Measurements from ENCODE around the gene EFCAB11. TPM values are rescaled to one million over a fixed set of nuclear protein-coding genes. Genes with fewer than 3 reads are reported as not detected.

Gene EFCAB11
- total and polyA plus RNA-seq, 2 of the 8 experiments (the other 6 are each of a cell fraction or from before 2014, with no cell fraction given) = 6.8 to 12.8 TPM

DNA sequence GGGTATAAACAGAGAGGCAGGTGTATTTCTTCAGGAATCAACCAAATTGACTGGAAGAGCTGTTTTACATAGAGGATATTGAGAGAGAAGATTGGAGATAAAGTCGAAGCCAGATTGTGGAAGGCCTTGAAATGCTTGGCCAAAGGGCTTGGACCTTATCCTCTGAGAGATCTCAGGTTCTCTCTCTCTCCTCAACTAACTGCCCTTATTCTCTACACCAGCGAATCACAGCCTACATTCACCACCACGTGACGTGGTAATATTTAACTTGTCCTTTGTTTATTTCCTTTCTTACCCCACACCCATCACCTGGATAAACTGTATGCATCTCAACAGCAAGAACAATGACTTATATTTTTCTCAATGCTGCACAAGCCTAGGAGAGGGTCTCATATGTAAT lies 207.4 kb downstream of the EFCAB11 start:
- Histone ChIP-seq H3K4ac (replicated peaks; ENCODE audit: insufficient read length, low read depth, low read length) (no peak overlapping the region), H2BK12ac (ENCODE audit: low read depth, low read length) (no peak overlapping the region), H3K14ac (ENCODE audit: insufficient read length) (no peak overlapping the region), H3K4me2 (ENCODE audit: insufficient read depth in 1 of 2, low read depth in 2 of 2, low read length in 2 of 2) (no peak overlapping the region), H3K56ac (replicated peaks; ENCODE audit: insufficient read length, low read depth, low read length) (no peak overlapping the region), H2BK20ac (ENCODE audit: low read length) (no peak overlapping the region), H3K27me3 (replicated peaks in 1 of 4; ENCODE audit: control insufficient read depth in 3 of 4, extremely low read depth in 1 of 4, insufficient read depth in 3 of 4, low read length in 3 of 4) (no peaks in the 10 kb centered on the region; a peak in 1 of 7 replicates), H4K5ac (ENCODE audit: insufficient read length, low read depth, low read length) (no peak overlapping the region), H3K79me1 (ENCODE audit: low read depth, low read length) (no peaks in the 10 kb centered on the region), H2AFZ (ENCODE audit: low read length) (no peak overlapping the region), H3K18ac (ENCODE audit: extremely low read depth, low read length) (no peak overlapping the region), H3K9me3 (ENCODE audit: insufficient read depth in 2 of 2, low read depth in 1 of 2, low read length in 1 of 2) (peaks cover 7 to 9% of the 10 kb centered on the region in 2 experiments), H3K23ac (ENCODE audit: insufficient read length) (no peak overlapping the region), H3K4me1 (replicated peaks in 1 of 4; ENCODE audit: control insufficient read depth in 3 of 4, insufficient read depth in 4 of 4, low read length in 3 of 4) (no peaks in the 10 kb centered on the region), H2AK5ac (ENCODE audit: low read depth, low read length) (no peak overlapping the region), H4K91ac (replicated peaks; ENCODE audit: insufficient read length, low read length) (no peak overlapping the region), H3K4me3 (ENCODE audit: extremely low read depth in 1 of 4, insufficient read depth in 2 of 4, low read depth in 3 of 4, low read length in 4 of 4) (no peak overlapping the region), H4K20me1 (replicated peaks in 1 of 2; ENCODE audit: control insufficient read depth in 1 of 2, insufficient read depth in 2 of 2, low read length in 2 of 2) (no peaks in the 10 kb centered on the region), H3K9ac (replicated peaks in 1 of 4; ENCODE audit: extremely low read depth in 1 of 4, low read depth in 3 of 4, low read length in 3 of 4) (no peak overlapping the region), H2BK120ac (replicated peaks; ENCODE audit: low read depth, low read length) (no peak overlapping the region), H3K79me2 (ENCODE audit: control insufficient read depth in 1 of 2, insufficient read depth in 2 of 2, low read length in 2 of 2) (no peaks in the 10 kb centered on the region), H3K27ac (ENCODE audit: low read depth, low read length) (no peak overlapping the region), H2BK5ac (ENCODE audit: low read depth, low read length) (no peak overlapping the region), H2BK15ac (ENCODE audit: low read length) (no peak overlapping the region), H3K36me3 (ENCODE audit: control insufficient read depth in 2 of 4, insufficient read depth in 4 of 4, low read length in 3 of 4) (no peaks in the 10 kb centered on the region), H4K8ac (ENCODE audit: extremely low read depth, insufficient read depth, low read length) (no peak overlapping the region), H3K23me2 (ENCODE audit: low read depth, low read length) (no peaks in the 10 kb centered on the region)
- ChIA-PET POLR2A (ENCODE audit: partially characterized antibody) (no interaction called here), CTCF (ENCODE audit: partially characterized antibody) (interaction anchor here (0.6 to 1.0 kb wide), 2 partner anchors 16 to 24 kb away, joined by 3 read pairs; no protein-coding TSS in a partner anchor)
- DNase-seq (ENCODE audit: low read depth in 1 of 2, low spot score in 2 of 2) = no peak
- WGBS, 2 experiments (ENCODE audit: extremely low coverage in 1 of 2, insufficient coverage in 1 of 2, insufficient read length in 1 of 2, insufficient replicate concordance in 2 of 2, low coverage in 1 of 2, low lambda C conversion rate in 2 of 2, missing lambda C conversion rate in 1 of 2) = 88% methylated on average over 4 of the region's 4 CpGs; no CpG with 5 or more reads in 1 of the 2 experiments
- no peak for FAIRE-seq
- no peak for TF ChIP-seq RBBP5 (IDR thresholded peaks at IDR 0.05; ENCODE audit: borderline replicate concordance, low read depth, low read length)
- no peak for TF ChIP-seq ZNF274 (IDR thresholded peaks at IDR 0.05; ENCODE audit: borderline replicate concordance, extremely low read depth, low read length)
- no peak for TF ChIP-seq SIN3A (conservative IDR thresholded peaks at IDR 0.05 in 1 of 2, IDR thresholded peaks at IDR 0.05 in 1 of 2; ENCODE audit: low read depth in 1 of 2, low read length in 2 of 2)
- no peak for TF ChIP-seq CEBPB (IDR thresholded peaks at IDR 0.05; ENCODE audit: low read depth, low read length)
- no peak for TF ChIP-seq POLR2AphosphoS5 (IDR thresholded peaks at IDR 0.05; ENCODE audit: low read depth, low read length)
- no peak for TF ChIP-seq USF2 (IDR thresholded peaks at IDR 0.05; ENCODE audit: low read length)
- no peak for TF ChIP-seq TEAD4 (IDR thresholded peaks at IDR 0.05; ENCODE audit: low read depth, low read length)
- no peak for TF ChIP-seq SP1 (IDR thresholded peaks at IDR 0.05; ENCODE audit: low read depth, low read length)
- TF ChIP-seq RFX5 (IDR thresholded peaks at IDR 0.05; ENCODE audit: borderline replicate concordance, low read depth, low read length) = no peak
- no peak for TF ChIP-seq CBX5 (IDR thresholded peaks at IDR 0.05; ENCODE audit: low read depth, low read length)
- no peak for TF ChIP-seq SAP30 (IDR thresholded peaks at IDR 0.05; ENCODE audit: insufficient read depth, insufficient replicate concordance, low read length)
- no peak for TF ChIP-seq POU5F1 (IDR thresholded peaks at IDR 0.05; ENCODE audit: low read depth, low read length)
- no peak for TF ChIP-seq EP300 (IDR thresholded peaks at IDR 0.05; ENCODE audit: borderline replicate concordance in 1 of 2, low read depth in 2 of 2, low read length in 2 of 2)
- no peak for TF ChIP-seq ASH2L (IDR thresholded peaks at IDR 0.05; ENCODE audit: low read length)
